Stimulated activated CD8-positive, alpha-beta memory T cell treated with anti-CD3 and anti-CD28 coated beads, Interleukin-4, amount 100 ng/mL, for 48 hours (primary cell): ENCODE results near the gene AQP2.

Source experiments
- DNase-seq: peaks from one replicate; pipeline ENCODE4 v3.0.0-alpha.2; 2020

The AQP2 gene

DNA sequence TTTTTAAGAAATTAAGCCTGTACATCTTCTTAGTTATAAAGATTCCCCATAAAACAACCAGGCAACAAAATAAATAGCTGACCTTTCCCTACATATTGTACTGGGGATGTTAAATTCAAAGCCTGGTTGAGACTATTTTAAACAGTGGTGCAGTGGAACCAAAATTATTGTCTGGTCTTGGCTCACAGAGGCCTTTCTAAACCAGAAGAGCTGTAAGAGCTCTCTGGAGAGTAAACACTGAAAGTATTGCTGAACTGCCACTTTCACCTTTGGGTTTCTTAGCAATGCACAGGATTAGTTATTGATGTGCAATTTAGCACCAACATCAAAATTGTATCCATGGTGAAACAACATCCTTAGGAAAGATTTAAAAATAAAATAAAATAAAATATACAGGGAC lies 54.2 kb downstream of the AQP2 start:
- DNase-seq = no peak

DNA sequence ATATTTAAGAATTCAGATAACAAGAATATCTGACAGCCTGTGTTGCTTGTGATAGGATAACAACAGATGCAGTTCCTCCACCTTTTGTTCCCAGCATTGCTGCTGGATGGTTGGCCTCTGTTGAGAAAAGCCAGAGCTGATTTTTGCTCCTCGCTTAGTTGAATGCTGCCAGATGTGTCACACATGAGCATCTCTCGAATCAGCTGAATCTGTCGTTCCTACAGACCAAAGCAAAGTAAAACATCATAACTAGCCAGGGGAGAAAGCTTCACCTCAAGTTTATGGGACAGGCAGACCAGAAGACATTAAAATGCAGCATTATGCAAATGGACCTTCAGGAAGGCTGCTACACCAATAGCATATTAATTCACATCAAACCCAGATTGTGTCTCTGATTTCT lies 54.6 kb downstream of the AQP2 start:
- no peak for DNase-seq

DNA sequence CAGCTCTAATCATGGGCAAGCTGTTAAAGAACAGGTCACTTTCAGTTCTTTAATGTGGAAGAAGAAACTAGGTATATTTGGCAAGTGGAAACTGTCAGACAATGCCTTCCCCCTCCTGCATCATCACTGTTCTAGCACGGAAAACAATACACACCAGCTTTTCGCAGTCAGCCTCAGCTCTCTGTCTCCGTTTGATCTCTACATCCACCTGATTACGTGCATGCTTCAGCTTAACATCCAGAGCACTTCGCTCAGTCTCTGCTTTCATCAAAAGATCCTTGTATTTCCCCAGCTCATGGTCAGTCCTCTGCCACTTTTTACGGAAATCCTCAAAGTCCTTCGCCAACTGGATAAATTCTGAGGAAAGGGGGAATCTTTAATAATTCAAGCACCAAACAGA lies 55.7 kb downstream of the AQP2 start:
- DNase-seq = no peak

DNA sequence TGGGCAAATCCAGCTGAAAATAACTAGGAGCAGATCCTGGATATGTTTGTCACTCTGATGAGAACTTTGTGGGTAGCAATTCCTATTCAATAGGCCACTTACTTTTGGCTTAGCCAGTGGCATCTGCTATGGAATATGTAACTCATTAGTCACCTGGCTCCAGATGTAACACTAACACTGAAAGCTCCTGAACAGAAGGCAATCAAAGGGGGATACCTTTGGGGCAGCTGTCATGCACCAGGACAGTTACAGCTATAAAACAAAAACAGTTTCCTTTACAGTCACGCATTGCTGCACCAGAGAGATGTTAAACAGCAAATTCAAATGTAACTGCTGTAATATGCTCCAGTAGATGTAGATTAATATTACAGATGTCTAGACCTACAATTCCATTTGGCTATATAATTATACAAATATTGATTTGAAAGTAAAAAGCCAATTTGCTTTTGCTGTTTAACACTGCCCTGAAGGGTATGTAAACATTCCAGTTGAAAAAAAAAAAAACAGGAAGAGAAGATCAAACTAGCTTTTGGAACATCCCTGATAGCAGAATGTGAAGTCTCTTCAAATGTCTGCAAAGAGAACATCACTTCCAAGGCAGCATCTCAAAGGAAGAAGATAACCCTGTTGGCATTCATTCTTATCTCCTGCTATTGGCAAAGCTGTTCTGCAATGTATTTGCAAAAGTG lies 56.4 kb downstream of the AQP2 start:
- DNase-seq = no peak
